DND-41 (cell line): ENCODE measurements around the gene TMEM258.

Experiments
- ATAC-seq: fragments of 200-7000 bp; cut with Tn5 transposase; 3 replicates; pipeline ENCODE4 v1.9.1; 2021; ENCODE audit warnings: low read depth; ENCODE audit not compliant: insufficient read depth
- DNase-seq: peaks from one replicate; pipeline ENCODE4 v3.0.0-alpha.2; 2020
- H2AFZ ChIP-seq: 2 replicates; pipeline ENCODE4 v1.6.0; 2012; ENCODE audit warnings: low read depth, low read length
- H3K27ac ChIP-seq: 2 replicates; pipeline ENCODE4 v1.5.1; 2012; ENCODE audit warnings: low read length, inconsistent platforms
- H3K27me3 ChIP-seq: fragments of 200-600 bp; sonication (generic); 2 replicates; pipeline ENCODE4 v1.6.0; 2012; ENCODE audit warnings: low read length, mild to moderate bottlenecking, inconsistent platforms; ENCODE audit not compliant: insufficient read depth, poor library complexity
- H3K36me3 ChIP-seq: 2 replicates; pipeline ENCODE4 v1.5.1; 2012; ENCODE audit warnings: low read length, inconsistent platforms; ENCODE audit not compliant: insufficient read depth
- H3K4me1 ChIP-seq: 2 replicates; pipeline ENCODE4 v1.5.1; 2012; ENCODE audit warnings: mild to moderate bottlenecking, low read length; ENCODE audit not compliant: insufficient read depth
- H3K4me2 ChIP-seq: 2 replicates; pipeline ENCODE4 v1.6.0; 2012; ENCODE audit warnings: mild to moderate bottlenecking, moderate library complexity, low read length, inconsistent platforms; ENCODE audit not compliant: insufficient read depth
- H3K4me3 ChIP-seq, 2 experiments: fragments of 200-600 bp in 1 of 2; shearing (Covaris generic) in 1 of 2; 2 replicates each; pipeline ENCODE4 v1.5.1; 2012 to 2016; ENCODE audit warnings: inconsistent platforms in 2 of 2, low read length in 2 of 2, mild to moderate bottlenecking in 2 of 2, low read depth in 1 of 2, moderate library complexity in 1 of 2
- H3K79me2 ChIP-seq: 2 replicates; pipeline ENCODE4 v1.6.0; 2012; ENCODE audit warnings: low read length, inconsistent platforms; ENCODE audit not compliant: insufficient read depth
- H3K9ac ChIP-seq: 2 replicates; pipeline ENCODE4 v1.6.0; 2012; ENCODE audit warnings: low read depth, mild to moderate bottlenecking, inconsistent platforms, low read length, moderate library complexity
- H3K9me3 ChIP-seq: 2 replicates; pipeline ENCODE4 v1.5.1; 2012; ENCODE audit warnings: low read length, moderate library complexity, mild to moderate bottlenecking, inconsistent platforms; ENCODE audit not compliant: insufficient read depth, severe bottlenecking
- H4K20me1 ChIP-seq: 2 replicates; pipeline ENCODE4 v1.6.0; 2012; ENCODE audit warnings: low read length; ENCODE audit not compliant: insufficient read depth
- CTCF ChIP-seq: IDR thresholded peaks from 2 replicates; pipeline ENCODE4 v1.5.1; 2012; ENCODE audit warnings: borderline replicate concordance, low read length, moderate library complexity, mild to moderate bottlenecking; ENCODE audit not compliant: poor library complexity, severe bottlenecking; ENCODE audit errors: extremely low read depth
- EZH2 ChIP-seq: IDR thresholded peaks from 3 replicates; pipeline ENCODE4 v1.6.1; 2012; ENCODE audit warnings: borderline replicate concordance, low read depth, mild to moderate bottlenecking, moderate library complexity, low read length, inconsistent platforms; ENCODE audit not compliant: severe bottlenecking

Gene TMEM258

GRCh38 chr11:61753672-61754071 lies 38.7 kb downstream of the TMEM258 start:
- H3K36me3 ChIP-seq: no peaks in the 10 kb centered on the region
- peaks cover 3% of the 10 kb centered on the region; the same call in 1 of the 2 replicates for H3K4me1 ChIP-seq
- no peak for TF ChIP-seq EZH2
- TF ChIP-seq CTCF: no peak
- no peaks in the 10 kb centered on the region for H3K9me3 ChIP-seq
- H2AFZ ChIP-seq: no peak overlapping the region
- H3K4me3 ChIP-seq: no peak overlapping the region
- H4K20me1 ChIP-seq: peaks cover 3% of the 10 kb centered on the region
- DNase-seq (no peak), ATAC-seq (no peak)
- H3K27me3 ChIP-seq: no peaks in the 10 kb centered on the region
- H3K79me2 ChIP-seq: no peaks in the 10 kb centered on the region
- no peak overlapping the region for H3K4me2 ChIP-seq
- H3K27ac ChIP-seq: no peak overlapping the region
- no peak overlapping the region for H3K9ac ChIP-seq

- Histone ChIP-seq H3K4me2 (no peak overlapping the region), H2AFZ (no peak overlapping the region)
Observed at GRCh38 chr11:61752925-61753521, 39.4 kb downstream of the TMEM258 start.

GRCh38 chr11:61752117-61752924 lies 40.1 kb downstream of the TMEM258 start, which contains the start of gene MYRF:
Gene MYRF, plus strand, starts transcription at chr11:61752636. Its CDS starts 109 bp downstream, at chr11:61752745.
- no peak within 1 kb of the TSS for H2AFZ ChIP-seq
- no peak within 1 kb of the TSS for H3K9ac ChIP-seq
- ATAC-seq: no peak
- TF ChIP-seq EZH2 (no peak), CTCF (no peak)
- no peak within 1 kb of the TSS for H3K4me3 ChIP-seq
- no peaks in the 10 kb centered on the region for H3K79me2 ChIP-seq
- no peak within 1 kb of the TSS for H3K4me2 ChIP-seq
- DNase-seq: no peak
- no peak within 1 kb of the TSS for H3K27ac ChIP-seq
- peaks cover 3% of the 10 kb centered on the region; the same call in 1 of the 2 replicates for H3K4me1 ChIP-seq
- no peaks in the 10 kb centered on the region for H3K36me3 ChIP-seq
- no peaks in the 10 kb centered on the region for H3K9me3 ChIP-seq
- no peaks in the 10 kb centered on the region for H3K27me3 ChIP-seq
- H4K20me1 ChIP-seq: peaks cover 4% of the 10 kb centered on the region

More at GRCh38 chr11:61752925-61753521, 39.4 kb downstream of the TMEM258 start:
- Histone ChIP-seq H3K27ac (no peak overlapping the region), H3K36me3 (no peaks in the 10 kb centered on the region), H3K4me1 (peaks cover 3% of the 10 kb centered on the region; the same call in 1 of the 2 replicates), H3K9me3 (no peaks in the 10 kb centered on the region), H4K20me1 (peaks cover 4% of the 10 kb centered on the region), H3K4me3 (no peak overlapping the region), H3K27me3 (no peaks in the 10 kb centered on the region), H3K9ac (no peak overlapping the region), H3K79me2 (no peaks in the 10 kb centered on the region)
- no peak for TF ChIP-seq EZH2
- no peak for TF ChIP-seq CTCF
- DNase-seq (no peak), ATAC-seq (no peak)
